ENCODE measurements around the gene PFN3.
"Not testable (repeated sequence)": the region's sequence is repeated elsewhere in the genome, so short reads cannot be mapped to it uniquely, and the experiment has no call there.

The PFN3 gene

DNA sequence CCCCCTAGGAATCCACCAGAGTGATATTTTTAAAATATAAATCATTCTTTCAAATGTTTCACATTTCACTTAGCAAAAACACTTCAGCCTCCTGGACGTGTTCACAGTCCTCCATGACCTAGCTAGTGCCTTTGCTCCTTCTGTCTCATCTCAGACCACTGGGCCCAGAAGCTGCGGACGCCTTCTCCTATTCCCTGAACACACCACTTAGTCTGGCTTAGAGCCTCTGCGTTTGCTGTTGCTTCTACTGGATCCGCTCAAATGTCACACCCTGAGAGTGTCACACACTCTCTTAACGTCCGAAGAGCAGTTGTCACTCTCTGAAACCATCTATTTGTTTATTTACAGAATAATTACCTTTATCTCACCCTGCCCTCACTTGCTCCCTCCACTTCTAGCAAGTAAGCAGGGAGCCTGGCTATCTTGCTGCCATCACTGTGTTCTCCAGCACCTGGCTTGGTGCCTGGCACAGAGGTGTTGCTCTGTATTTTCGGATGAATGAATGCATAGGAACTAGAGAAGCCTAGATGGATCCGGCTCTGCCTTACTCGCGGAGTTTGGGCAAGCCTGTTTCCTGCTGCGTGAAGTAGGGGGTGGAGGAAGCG is 24.8 kb upstream of the PFN3 start:
- DNase-seq (ENCODE audit: low read depth) = no peak

DNA sequence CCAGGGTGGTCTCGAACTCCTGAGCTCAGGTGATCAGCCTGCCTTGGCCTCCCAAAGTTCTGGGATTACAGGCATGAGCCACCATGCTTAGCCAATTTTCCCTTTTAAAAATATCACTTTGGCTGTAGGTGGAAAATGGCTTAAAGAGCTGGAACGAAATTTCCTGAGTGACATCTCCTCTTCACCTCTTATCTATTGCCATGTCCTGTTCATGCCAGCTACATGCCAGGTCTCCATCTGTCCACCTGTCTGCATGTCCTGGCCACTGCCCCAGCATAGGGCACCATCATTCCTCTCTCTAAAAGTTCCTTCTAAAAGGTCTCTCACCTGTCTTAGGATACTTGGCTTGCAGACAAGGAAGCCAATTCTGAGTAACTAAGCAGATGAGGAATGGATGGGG is 23.2 kb upstream of the PFN3 start:
- DNase-seq (ENCODE audit: low read depth) = no peak

DNA sequence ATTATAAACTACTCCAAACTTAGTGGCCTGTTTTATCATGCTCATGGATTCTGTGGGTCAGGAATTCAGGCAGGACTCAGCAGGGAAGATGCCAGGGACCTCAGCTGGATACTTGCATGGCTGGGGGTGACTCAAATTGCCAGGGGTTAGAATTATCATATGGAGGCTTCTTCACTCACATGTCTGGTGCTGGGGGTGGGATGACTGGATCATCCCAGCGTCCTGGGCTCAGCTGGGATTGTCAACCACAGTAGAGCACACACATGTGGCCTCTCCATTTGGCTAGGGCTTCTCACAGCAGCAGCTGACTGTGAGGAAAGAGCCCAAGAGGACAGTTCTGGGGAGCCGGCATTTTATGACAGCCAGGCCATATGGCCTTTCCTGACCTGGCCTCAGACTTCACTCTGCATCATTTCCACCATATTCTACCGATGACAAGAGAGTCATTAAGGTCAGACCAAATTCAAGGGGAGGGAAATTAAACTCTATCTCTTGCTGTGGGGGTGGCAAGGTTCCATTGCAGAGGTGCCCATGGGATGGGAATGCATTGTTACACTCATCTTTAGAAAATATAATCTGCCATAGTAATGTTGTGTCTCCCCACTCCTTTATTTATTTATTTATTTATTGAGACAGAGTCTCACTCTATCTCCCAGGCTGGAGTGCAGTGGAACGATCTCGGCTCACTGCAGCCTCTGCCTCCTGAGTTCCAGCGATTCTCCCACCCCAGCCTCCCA is 20.8 kb upstream of the PFN3 start:
- no peak for DNase-seq (ENCODE audit: low read depth)

DNA sequence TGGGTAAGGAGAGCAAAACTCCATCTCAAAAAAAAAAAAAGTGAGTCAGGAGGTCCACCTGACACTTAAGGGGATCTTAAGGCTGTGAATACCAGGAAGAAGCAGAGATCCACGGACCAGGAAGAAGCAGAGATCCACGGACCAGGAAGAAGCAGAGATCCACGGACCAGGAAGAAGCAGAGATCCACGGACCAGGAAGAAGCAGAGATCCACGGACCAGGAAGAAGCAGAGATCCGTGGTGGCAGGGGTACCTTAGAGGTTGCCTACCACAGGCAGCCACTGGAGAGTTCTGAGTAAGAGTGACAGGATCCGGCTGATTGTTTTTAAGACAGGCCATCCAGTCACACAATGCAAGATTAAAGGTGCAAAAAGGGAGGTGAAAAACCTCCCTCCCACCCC is 20.0 kb upstream of the PFN3 start:
- DNase-seq (ENCODE audit: low read depth) = not testable (repeated sequence)

DNA sequence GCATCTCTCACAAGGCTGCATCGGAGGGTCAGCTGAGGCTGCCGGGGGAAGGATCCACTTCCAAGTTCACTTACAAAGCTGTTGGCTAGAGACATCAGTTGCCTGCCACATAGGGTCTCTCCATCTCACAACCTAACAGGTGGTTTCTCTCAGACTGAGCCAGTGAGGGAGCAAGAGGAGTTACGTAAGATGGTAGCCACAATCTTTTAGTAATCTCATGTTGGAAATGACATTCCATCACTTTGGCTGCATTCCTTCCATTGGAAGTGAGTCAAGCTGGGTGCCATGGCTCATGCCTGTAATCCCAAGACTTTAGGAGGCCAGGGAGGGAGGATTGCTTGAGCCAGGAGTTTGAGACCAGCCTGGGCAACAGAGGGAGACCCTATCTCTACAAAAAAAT is 18.6 kb upstream of the PFN3 start:
- DNase-seq (ENCODE audit: low read depth) = no peak

DNA sequence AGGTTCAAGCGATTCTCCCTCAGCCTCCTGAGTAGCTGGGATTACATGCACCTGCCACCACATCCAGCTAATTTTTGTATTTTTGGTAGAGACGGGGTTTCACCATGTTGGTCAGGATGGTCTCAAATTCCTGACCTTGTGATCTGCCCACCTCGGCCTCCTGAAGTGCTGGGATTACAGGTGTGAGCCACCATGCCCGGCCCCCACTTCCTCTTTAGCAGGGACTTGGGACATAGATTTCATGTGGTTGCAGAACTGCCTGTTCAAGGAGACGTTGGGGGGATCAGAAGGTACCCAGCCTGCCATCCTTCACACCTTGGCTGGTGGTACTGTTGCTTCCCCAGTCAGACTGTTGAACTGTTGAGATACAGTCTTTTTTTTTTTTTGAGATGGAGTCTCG is 16.6 kb upstream of the PFN3 start:
- DNase-seq (ENCODE audit: low read depth) = not testable (repeated sequence)

DNA sequence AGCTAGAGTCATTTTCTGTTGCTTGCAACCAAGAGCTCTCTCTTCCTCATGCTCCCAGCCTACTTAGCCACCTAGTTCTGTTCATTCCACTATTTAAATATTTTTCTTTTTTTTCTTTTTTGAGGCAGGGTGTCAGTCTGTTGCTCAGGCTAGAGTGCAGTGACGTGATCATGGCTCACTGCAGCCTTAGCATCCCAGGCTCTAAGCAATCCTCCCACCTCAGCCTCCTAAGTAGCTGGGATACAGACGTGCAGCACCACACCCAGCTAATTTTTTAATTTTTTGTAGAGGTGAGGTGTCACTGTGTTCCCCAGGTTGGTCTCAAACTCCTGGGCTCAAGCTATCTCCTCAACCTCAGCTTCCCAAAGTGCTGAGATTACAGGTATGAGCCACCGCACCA is 14.0 kb upstream of the PFN3 start:
- no peak for DNase-seq (ENCODE audit: low read depth)

DNA sequence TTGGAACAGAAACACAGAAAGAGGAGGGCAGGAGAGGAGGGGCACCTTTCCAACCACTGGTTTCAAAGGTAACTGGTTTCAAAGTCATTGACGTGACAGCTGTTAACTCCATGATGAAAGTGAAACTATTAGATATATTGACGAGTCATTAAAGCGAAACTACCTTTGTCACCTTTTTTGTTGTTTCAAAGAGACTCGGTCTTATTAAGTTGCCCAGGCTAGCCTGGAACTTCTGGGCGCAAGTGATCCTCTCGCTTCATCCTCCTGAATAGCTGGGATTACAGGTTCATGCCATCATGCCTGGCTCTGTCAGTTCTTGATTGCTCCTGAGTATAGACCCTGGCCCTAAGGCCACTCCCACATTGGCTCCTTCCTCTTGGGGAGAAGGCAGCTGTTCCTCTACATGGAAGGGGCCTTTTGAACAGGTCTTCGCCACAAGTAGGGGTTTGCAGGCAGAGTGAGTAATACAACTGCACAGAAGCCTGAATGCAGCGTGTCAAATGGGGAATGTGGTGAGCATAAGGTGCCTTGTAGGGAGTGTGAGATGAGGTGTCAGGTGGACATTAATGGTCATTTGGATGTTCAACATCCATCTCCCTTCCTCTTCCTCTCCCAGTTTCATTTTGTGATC is 12.3 kb upstream of the PFN3 start:
- no peak for DNase-seq (ENCODE audit: low read depth)

DNA sequence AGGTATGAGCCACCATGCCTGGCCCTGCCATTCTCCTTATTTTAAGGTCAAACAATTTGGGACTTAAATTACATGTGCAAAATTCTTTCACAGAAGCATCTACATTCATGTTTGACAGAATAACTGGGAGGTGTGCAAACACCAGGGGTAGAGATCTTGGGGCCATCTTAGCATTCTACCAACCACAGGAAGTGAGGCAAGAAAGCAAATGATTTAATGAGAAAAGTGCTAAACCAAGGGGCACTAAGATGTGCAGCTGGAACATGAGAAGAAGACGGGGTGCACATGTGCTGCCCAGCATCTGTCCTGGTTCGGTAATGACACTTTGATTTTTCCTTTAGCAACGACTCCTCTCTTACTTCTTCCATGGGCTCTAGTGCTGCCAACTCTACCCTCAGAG is 10.1 kb upstream of the PFN3 start:
- DNase-seq (ENCODE audit: low read depth) = no peak

DNA sequence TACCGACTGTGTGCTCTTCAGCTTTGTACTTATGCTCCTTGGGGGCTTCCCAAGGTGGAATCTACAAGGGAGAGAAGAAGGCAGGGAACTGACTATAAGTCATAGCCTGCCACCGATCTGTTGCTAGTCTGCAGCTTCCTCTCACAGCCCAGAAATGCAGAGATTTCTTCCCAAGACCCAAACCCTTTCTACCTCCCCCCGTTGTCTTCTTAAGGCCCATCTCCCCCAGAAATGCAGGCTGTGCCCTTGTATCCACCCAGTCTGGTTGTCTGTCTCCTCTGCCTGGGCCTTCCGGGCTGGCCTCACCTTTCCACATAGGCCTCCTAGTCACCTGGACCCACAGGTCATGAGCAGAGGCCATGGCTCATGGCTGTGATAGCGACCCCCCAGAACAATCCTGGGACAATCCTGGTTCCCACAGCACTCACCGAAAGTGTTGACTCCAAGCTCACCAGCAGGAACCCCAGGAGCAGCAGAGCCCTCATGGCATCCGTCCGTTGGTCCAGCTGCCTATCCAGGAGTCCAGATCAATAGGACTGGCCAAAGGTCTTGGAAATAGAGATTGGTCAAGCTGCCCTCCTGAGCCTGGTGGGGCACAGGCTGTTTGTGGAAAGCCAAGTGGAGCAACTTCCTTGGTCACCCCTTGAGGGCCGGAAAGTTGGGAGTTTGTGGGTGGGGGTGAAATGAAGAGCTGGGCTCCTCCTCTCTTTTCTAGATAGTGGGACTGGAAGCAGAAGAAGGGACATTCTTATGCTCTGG is 8.8 kb upstream of the PFN3 start, which contains the start of gene F12:
F12 (minus strand) TSS at position 522 of the 759 bp plus-strand sequence; CDS start at position 485, 37 bp downstream.
- no peak for DNase-seq (ENCODE audit: low read depth)

DNA sequence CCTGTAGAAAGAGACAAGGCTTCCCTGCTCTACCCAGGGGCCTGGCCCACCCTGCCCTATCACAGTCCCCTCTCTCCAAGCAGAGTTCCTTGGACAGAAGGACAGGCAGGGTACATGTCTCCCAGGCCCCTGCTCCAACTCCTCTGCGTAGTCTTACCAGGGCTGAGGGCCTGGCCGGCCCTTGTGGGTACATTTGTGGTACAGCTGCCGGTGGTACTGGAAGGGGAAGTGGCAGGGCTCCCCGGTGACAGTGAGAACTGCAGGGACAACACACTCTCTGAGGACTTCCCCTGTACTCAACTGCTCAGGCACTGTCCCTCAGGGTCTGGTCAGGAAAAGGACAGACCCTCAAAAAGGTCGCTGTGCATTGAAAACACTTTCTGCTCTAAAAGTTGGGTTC is 5.3 kb upstream of the PFN3 start:
- DNase-seq (ENCODE audit: low read depth) = no peak

DNA sequence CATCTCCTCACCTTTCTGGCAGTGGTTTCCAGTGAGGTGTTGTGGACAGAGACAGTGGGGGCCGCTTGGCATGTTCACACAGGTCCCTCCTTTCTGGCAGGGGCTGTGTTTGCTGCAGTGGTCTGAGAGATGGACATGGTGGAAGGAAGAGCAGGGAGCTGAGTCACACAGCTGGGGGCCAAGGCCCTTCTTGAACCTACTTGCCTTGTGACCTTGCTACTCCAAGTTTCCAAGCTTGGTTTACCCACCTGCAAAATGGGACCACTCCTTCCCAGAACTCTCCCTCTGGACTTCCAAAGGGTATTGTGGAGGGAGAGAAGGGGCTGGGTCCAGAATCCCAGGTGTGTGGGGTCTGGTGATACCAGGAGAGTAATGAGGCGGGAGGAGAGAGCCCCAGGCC is 4.9 kb upstream of the PFN3 start:
- DNase-seq (ENCODE audit: low read depth) = no peak

DNA sequence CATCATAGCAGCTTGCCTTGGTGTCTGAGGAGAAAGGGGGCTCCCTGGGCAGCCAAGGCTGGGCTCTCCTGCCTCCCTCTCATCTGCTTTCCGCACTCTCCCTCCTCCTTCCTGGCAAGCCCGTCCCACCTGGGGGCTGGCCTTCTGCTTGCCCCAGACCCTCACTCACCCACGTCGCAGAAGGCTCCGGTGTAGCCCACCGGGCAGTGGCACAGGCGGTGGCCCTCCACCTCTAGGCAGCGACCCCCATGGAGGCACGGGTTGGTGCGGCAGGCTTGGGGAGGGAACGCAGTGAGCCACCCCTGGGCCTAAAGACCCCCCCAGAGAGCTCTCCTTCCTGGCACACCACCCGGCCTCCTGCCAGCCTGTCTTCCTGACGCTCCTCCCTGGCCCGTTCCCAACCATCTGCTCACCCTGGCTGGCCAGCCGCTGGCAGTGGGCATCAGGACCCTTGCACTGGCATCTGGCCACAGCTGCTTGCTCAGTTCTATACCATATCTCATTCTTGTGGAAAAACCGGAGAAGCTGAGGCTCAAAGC is 4.2 kb upstream of the PFN3 start:
- DNase-seq (ENCODE audit: low read depth) = no peak

DNA sequence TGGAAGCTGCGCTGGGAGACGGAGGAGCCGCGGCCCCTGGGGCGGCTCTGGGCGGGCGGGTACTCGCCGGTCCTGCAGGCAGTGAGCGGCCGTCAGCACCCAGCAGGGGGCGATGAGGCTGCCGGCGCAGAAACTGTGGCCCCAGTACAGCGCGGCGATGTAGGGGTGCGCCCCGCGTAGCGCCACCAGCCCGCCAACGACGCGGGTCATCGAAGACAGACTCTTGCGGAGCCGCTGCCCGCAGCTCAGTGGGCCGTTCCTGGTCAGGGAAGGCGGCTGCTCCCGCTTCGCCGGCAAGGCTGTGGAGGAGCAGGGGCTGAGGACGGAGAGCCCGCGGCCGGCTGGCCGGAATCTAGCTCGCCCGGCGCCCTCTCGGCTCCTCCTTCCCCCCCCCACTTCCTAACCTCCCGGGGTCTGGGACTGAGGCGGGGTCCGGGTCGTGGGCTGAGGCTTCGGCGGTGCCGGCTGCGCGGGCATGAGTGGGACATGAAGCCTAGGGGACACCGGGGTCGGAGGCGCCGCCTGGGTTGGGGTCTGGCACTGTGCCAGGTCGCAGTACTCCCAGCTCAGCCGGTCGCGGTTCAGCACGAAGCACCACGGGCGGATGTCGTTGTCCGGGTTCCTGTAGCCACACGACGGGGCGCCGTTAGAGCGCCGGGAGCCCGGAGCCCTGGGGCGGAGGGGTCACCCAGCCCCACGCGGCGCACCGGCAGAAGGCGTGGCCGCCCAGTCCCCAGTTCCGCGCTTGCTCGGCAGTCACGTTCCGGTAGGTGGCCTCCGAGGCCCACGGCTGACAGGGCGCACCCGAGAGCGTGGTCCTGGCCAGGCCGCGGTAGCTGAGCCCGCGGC is 3.6 kb upstream of the PFN3 start:
- no peak for DNase-seq (ENCODE audit: low read depth)

DNA sequence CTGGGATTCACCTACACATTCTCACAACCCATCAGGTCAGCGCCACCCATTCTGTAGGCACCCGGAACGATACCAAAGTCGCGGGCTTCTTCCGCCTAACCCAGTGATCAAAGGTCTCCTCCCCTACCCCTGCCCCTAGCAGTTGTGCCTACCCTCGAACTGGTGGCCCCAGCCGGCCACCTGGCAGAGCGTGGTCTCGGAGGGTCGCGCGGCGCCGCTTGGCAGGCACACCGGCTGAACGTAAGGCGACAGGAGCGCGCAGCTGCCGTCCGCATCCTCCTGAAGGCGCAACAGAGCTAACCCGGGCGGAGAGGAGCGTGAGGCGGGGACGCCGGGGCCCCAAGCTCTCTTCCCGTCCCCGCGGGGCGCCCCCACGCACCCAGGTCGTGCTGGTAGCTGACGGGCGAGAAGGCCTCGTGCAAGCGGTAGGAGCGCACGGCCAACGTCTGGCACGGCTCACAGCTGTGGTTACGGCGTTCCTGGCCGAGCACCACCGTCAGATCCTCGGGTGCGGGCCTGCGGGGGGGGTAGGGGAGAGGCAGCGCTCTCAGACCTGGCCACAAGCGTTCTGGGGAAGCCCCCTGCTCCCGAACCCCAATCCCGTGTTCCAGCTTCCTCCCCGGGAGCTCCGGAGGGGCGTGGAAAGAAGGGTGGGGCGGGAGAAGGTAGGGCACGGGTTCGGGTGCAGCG is 2.8 kb upstream of the PFN3 start:
- DNase-seq (ENCODE audit: low read depth) = no peak

DNA sequence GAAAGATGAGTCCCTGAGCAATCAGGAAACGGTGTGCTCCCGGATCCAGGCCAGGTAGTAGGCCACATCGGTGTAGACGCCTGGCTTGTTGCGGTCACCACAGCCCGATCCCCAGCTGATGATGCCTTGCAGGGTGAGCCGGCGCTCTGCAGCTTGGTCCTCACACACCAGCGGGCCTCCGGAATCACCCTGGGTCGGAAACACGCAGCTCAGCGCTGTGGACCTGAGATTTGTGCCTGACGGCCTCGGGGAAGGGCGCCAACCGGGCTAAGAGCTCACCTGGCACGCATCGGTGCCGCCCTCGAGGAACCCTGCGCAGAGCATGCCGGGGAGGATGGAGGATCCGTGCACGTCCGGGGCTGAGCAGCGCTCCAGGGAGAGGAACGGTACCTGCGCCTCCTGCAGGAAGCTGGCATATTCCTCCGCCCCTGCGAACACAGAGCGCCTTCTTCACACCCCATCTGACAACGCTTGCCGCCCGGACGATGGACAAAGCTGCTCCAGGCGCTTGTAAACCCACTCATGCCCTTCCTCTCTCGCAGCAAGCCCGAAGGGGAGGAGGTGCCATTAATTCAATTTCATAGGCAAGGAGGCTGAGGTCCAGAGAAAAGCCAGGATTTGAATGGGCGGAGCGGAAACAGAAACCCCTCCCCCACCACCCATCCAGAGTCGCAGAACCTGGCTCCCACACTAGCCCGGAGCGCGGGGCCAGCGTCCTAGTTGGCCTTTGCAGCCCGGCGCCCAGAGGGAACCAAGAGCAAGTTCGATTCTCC is 2.0 kb upstream of the PFN3 start:
- no peak for DNase-seq (ENCODE audit: low read depth)

DNA sequence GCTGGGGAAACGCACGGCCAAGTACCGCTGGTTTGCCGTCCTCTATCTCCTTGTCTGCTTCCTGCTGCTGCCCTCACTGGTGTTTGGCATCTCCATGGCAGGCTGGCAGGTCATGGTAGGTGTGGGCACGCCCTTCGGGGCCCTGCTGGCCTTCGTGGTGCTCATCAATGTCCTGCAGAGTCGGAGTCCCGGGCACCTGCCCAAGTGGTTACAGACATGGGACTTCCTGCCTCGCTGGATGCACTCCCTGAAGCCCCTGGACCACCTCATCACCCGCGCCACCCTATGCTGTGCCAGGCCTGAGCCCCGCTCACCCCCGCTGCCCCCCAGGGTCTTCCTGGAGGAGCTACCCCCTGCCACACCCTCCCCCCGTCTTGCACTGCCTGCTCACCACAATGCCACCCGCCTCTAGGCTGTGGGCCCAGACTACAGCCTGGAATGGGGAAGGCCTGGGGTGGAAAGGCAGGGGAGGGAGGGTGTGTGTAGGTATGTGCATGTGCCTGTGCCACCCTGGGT is 2.5 kb downstream of the PFN3 start:
- no peak for DNase-seq (ENCODE audit: low read depth)

DNA sequence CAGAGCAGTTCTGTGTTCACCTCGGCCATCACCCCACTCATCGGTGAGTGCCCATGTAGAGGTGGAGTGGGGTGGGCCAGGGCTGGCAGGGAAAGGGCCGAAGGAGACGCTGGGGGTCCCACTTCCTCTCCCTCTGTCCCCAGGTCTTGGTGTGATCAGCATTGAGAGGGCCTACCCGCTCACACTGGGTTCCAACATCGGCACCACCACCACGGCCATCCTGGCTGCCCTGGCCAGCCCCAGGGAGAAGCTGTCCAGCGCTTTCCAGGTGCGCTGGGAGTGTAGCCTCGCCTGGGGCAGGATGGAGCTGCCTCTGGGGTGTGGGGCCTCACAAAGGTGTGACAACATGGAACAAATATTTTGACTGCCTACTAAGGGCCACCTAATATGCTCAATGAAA is 3.7 kb downstream of the PFN3 start:
- DNase-seq (ENCODE audit: low read depth) = no peak

DNA sequence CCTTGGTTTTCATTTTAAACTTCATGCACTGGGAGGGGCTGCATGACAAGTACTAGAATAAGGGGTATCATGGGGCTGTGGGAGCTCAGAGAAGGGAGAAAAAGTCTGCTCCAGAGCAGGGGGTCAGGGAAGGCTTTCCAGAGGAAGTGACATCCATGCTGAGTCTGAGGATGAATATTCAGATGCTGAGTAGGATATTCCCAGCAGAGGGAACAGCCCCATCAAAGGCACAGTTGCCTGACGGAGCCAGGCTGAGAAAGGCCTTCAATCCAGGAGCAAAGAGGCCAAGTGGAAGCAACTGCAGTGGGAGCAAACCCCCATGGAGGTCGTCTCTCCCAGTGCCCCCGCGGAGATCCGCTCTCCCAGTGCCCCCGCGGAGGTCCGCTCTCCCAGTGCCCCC is 4.4 kb downstream of the PFN3 start:
- DNase-seq (ENCODE audit: low read depth) = no peak

DNA sequence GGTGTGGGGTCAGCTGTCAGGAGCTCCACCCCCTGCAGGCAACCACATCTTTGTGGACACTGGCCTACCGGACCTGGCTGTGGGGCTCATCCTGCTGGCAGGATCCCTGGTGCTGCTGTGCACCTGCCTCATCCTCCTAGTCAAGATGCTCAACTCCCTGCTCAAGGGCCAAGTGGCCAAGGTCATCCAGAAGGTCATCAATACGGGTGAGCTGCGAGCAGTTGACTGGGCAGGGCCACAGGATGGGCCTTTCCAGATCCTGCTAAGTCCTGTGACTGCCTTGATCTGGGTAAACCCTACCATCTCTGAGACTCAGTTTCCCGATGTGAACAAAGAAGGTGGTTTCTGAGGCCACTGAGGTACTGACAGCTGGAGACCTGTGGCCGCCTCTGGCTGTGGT is 6.5 kb downstream of the PFN3 start:
- DNase-seq (ENCODE audit: low read depth) = no peak

Data from GM04504 (cell line).